ENCODE data around the gene KCNG2.

DNA sequence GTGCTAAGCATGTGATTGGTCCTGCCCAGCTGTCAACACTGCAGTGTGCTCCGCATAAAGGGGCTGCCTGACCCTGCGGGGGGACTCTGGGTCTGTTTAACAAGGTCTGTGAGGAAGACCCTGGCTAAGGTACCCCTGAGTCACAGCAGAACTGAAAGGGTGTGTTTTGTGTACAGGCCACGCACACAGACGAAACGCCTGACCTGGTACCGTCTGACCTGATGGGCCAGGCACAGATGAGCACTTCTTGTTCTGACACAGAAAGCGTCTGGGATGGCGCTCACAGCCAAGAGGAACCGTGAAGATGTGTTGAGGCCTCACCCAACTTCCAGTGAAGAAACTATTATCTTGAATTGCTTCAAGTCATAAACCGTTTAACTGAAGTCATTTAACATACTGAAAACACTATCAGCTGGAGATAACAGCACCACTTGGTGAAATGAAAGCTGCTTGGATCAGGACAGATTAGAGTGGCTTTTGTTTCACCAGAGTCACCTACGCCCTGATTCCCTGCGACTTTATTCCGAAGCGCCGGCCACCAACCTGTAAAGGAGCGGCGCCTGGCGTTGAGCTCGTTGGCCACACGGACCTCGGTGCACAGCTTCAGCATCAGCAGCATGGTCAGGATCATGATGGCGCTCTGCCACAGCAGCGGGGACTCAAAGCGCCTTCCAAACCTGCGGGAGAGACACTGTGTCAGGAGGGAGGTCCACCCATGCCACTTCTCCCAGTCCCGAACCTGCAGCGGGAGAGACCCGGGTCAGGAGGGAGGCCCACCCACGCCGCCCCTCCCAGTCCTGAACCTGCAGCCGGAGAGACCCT lies 145.3 kb downstream of the KCNG2 start:
- TF ChIP-seq, protein P1, sequence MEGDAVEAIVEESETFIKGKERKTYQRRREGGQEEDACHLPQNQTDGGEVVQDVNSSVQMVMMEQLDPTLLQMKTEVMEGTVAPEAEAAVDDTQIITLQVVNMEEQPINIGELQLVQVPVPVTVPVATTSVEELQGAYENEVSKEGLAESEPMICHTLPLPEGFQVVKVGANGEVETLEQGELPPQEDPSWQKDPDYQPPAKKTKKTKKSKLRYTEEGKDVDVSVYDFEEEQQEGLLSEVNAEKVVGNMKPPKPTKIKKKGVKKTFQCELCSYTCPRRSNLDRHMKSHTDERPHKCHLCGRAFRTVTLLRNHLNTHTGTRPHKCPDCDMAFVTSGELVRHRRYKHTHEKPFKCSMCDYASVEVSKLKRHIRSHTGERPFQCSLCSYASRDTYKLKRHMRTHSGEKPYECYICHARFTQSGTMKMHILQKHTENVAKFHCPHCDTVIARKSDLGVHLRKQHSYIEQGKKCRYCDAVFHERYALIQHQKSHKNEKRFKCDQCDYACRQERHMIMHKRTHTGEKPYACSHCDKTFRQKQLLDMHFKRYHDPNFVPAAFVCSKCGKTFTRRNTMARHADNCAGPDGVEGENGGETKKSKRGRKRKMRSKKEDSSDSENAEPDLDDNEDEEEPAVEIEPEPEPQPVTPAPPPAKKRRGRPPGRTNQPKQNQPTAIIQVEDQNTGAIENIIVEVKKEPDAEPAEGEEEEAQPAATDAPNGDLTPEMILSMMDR (IDR thresholded peaks at IDR 0.05): no peak
- no peak for TF ChIP-seq POLR2A (IDR thresholded peaks at IDR 0.05)
